Coronary artery (tissue), 2 donors: Measurements from ENCODE around the gene GLYAT.

ENCODE experiments used
- DNase-seq: peaks from one replicate; pipeline ENCODE4 v3.0.0-alpha.2; 2017; ENCODE audit warnings: low spot score
- H3K27ac ChIP-seq, 2 donors: fragments of 200-600 bp; sonication (generic); one replicate each; pipeline ENCODE4 v1.5.1; 2016 to 2019
- H3K4me3 ChIP-seq: fragments of 200-600 bp; sonication (generic); 2 replicates; pipeline ENCODE4 v1.5.1; 2016; ENCODE audit warnings: mild to moderate bottlenecking, moderate library complexity
- TF ChIP-seq, protein P1 (sequence below): fragments of 200-600 bp; sonication (generic); IDR thresholded peaks from one replicate; pipeline ENCODE4 v1.5.1; 2019; ENCODE audit warnings: antibody characterized with exemption

Gene GLYAT

DNA sequence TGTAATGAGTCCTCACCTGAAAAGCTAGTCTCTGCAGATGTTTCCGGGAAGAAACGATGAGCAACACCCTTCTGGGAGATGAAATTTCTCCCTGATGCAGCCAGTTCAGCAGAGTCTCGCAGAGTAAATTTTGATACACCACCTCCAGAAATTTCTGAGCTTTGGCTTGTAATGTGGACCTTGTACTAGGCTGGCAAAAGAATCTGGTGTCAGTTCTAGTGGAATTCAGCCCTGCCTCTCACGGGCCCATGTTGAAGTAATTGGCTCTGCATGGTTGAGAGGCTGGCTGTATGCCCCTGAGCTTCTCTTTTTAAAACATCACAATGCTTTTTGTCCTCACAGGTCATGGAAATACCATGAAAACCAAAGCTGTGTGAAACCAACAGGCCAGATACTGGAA, at the start of gene GLYAT:
Gene GLYAT, minus strand, starts transcription at position 125 of the 400 bp plus-strand sequence. CDS start 7,447 bp downstream, outside the sequence.
- no peak within 1 kb of the TSS for H3K4me3 ChIP-seq
- H3K27ac ChIP-seq: no peak within 1 kb of the TSS
- TF ChIP-seq, protein P1, sequence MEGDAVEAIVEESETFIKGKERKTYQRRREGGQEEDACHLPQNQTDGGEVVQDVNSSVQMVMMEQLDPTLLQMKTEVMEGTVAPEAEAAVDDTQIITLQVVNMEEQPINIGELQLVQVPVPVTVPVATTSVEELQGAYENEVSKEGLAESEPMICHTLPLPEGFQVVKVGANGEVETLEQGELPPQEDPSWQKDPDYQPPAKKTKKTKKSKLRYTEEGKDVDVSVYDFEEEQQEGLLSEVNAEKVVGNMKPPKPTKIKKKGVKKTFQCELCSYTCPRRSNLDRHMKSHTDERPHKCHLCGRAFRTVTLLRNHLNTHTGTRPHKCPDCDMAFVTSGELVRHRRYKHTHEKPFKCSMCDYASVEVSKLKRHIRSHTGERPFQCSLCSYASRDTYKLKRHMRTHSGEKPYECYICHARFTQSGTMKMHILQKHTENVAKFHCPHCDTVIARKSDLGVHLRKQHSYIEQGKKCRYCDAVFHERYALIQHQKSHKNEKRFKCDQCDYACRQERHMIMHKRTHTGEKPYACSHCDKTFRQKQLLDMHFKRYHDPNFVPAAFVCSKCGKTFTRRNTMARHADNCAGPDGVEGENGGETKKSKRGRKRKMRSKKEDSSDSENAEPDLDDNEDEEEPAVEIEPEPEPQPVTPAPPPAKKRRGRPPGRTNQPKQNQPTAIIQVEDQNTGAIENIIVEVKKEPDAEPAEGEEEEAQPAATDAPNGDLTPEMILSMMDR: no peak
- DNase-seq: no peak

- Histone ChIP-seq H3K27ac (no peak overlapping the region), H3K4me3 (no peak overlapping the region)
- DNase-seq: no peak
- TF ChIP-seq, protein P1: no peak
These were observed 49.6 kb upstream of the GLYAT start for GRCh38 chr11:58781345-58781744.

GRCh38 chr11:58780578-58780977, 48.8 kb upstream of the GLYAT start:
- TF ChIP-seq, protein P1: no peak
- H3K4me3 ChIP-seq: no peak overlapping the region
- no peak for DNase-seq
- no peak overlapping the region for H3K27ac ChIP-seq

DNA sequence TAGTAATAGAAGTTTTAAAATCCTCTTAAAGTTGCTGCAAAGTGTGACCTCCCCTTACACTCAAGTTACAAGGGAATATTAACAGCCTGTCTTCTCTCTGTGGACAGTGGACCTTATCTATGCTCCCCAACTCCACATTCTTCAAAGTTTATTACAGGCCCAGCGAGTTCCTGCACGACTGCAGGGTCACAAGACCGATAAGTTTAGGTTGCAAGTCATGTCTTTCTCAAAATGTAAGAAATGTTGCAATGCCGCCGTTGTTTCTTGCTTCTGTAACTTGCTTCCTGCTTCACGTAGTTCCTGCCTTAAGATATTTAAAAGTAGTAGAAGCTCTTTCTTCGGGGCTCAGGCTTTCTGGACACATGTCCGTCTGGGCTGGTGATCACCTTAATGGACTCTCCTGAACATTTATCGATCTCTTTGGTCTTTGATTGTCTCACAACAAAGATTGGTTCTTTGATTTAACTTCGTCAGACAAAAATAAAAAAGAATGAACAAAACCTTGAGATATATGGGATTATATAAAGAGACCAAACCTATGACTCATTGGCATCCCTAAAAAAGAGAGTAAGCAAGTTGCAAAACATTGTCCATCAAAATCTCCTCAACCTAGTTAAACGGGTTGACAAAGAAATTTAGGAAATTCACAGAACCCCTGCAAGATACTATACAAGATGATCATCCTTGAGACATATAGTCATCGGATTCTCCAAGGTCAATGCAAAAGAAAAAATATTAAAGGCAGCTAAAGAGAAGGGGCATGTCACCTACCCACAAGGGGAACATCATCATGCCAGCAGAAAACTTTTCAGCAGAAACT, 45.4 kb upstream of the GLYAT start:
- DNase-seq: no peak
- no peak overlapping the region for H3K27ac ChIP-seq
- TF ChIP-seq, protein P1: no peak
- H3K4me3 ChIP-seq: no peak overlapping the region

DNA sequence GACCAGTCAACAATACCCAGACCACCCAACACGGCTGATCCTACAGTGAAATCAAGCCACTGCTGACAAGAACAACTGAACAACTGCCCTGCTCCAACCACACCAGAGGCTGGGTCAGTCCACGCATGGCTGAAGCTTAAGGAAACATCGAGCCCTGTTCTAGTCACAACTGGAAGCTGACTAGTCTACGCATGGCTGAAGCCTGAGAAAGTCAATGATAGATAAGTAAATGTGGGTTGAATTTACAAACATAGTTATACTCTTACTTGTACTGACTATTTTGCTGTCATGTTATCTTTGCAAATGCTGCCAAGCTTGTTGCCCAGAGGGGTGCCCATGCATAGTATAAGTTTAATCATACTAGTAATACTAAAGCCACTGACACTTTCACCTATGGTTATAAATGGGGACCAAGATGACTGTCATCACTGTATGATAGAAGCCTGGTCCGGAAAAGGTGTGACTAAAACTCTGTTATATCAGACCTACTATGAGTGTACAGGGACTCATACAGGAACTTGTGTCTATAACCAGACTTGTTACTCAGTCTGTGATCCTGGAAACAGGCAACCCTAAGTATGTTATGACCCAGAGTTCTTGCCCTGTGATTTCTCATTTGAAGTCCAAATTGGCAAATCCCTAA, 43.4 kb upstream of the GLYAT start:
- TF ChIP-seq, protein P1: no peak
- Histone ChIP-seq H3K27ac (no peak overlapping the region), H3K4me3 (no peak overlapping the region)
- DNase-seq: no peak

GRCh38 chr11:58774164-58774593, 42.4 kb upstream of the GLYAT start:
- no peak for DNase-seq

More at GRCh38 chr11:58774164-58774593, 42.4 kb upstream of the GLYAT start:
- H3K4me3 ChIP-seq: no peak overlapping the region
- H3K27ac ChIP-seq: no peak overlapping the region
- TF ChIP-seq, protein P1: no peak
